Neural crest cell (in vitro differentiated cells): ENCODE results near the gene ARMH1. TPM values are rescaled to one million over a fixed set of nuclear protein-coding genes. Genes with fewer than 3 reads are reported as not detected.

Experiments used
- DNase-seq: peaks from one replicate; pipeline ENCODE4 v3.0.0; 2021; ENCODE audit warnings: low read depth, mixed read lengths, low spot score
- H3K27ac Mint-ChIP-seq: one replicate; pipeline ENCODE4 v1.8.0; 2021; ENCODE audit warnings: mild to moderate bottlenecking, mixed read lengths; ENCODE audit not compliant: unreplicated experiment
- H3K27me3 Mint-ChIP-seq: 2 replicates; pipeline ENCODE4 v1.8.0; 2021; ENCODE audit warnings: low read depth, mild to moderate bottlenecking, mixed read lengths
- H3K36me3 Mint-ChIP-seq: 2 replicates; pipeline ENCODE4 v1.8.0; 2021; ENCODE audit warnings: low read depth, mild to moderate bottlenecking, mixed read lengths
- H3K4me1 Mint-ChIP-seq: 2 replicates; pipeline ENCODE4 v1.8.0; 2021; ENCODE audit warnings: mixed read lengths
- H3K4me3 Mint-ChIP-seq: one replicate; pipeline ENCODE4 v1.8.0; 2021; ENCODE audit warnings: mild to moderate bottlenecking, mixed read lengths
- H3K9me3 Mint-ChIP-seq: 2 replicates; pipeline ENCODE4 v1.8.0; 2021; ENCODE audit warnings: mixed read lengths
- total RNA-seq: library from RNA; stranded (reverse); gene quantifications from 2 replicates; pipeline ENCODE4 v1.2.1, GENCODE V29; 2021
- TF ChIP-seq, protein P1 (sequence below): fragments of 200-600 bp; sonication (generic); conservative IDR thresholded peaks from 2 replicates; pipeline ENCODE4 v1.5.0; 2021; ENCODE audit warnings: antibody characterized with exemption, mild to moderate bottlenecking

ARMH1 gene
- total RNA-seq, 1 donor from 2014 or later, result 5.6 TPM

DNA sequence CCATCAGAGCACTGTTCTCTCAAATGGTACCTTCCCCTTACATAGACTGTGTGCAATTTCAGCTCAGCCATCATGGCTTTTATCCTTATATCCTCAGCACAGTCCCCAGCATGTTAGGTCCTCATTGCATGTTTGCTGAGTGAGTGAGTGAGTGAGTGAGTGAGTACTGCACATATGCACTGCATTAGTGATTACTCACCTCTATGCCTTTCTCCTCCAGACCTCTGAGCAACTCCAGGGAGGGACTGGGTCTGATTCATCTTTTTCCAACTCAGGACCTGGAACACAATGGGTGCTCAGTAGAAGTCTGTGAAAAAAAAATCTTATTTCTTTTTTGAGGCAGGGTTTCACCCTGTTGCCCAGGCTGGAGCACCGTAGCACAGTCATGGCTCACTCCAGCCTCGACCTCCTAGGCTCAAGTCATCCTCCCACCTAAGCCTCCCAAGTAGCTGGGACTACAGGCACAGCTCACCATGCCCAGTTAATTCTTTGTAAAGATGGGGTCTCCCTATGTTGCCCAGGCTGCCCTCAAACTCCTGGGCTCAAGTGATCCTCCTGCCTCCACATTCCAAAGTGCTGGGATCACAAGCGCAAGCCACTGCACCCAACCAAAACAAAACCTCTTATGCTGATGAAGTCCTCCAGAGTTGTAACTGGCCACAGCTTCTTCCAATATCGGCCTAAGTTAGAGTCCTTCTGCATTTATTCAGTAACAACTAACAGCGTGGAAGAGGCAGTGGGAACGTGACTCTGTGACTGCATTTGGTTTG, 32.8 kb downstream of the ARMH1 start:
- H3K27ac Mint-ChIP-seq, result no peak overlapping the region
- DNase-seq, result no peak

DNA sequence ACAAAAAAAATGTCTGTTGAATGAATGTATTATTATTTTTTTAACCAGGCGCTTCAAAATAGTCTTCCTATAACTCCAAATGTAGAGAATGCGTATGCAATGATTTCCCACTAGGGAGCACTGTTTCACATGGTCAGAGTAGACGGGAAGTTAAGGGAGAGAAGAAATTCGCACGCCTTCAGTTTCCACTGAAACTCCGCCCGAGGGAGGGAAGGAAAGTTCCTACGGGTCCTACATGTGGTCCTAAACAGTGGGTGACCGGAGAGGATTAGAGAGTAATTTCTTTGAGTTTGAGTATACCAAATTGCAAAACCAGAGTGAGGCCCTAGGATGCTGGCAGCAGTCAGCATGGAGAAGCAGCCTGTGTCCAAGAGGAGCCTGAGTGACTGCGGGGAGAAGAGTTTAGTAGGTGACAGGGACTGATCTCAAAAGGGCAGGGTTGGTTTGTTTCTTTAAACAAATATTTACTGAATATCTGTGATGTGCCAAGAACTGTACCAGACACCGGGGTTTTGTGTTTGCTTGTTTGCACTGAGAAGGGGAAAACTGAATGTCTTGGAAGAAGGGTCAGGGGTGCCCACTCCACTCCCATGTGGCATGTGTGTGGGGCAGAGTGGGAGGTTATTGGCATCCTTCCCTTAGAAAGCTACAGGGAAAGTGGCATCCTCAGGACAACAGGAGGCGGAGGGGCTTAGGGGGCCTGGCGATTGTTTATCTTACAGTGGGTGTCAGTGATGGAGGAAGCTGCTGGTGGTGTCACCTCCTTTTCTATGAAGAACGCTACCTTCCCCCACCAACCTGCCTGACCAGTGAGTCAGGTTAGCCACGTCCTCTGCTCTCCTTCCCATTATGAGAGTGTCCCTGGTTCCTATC, 33.7 kb downstream of the ARMH1 start:
- DNase-seq, result no peak
- no peak overlapping the region for H3K4me3 Mint-ChIP-seq
- peaks cover 5% of the 10 kb centered on the region for H3K36me3 Mint-ChIP-seq
- peaks cover 10% of the 10 kb centered on the region for H3K27me3 Mint-ChIP-seq
- peaks cover 6% of the 10 kb centered on the region for H3K4me1 Mint-ChIP-seq
- H3K27ac Mint-ChIP-seq, result no peak overlapping the region
- TF ChIP-seq, protein P1, sequence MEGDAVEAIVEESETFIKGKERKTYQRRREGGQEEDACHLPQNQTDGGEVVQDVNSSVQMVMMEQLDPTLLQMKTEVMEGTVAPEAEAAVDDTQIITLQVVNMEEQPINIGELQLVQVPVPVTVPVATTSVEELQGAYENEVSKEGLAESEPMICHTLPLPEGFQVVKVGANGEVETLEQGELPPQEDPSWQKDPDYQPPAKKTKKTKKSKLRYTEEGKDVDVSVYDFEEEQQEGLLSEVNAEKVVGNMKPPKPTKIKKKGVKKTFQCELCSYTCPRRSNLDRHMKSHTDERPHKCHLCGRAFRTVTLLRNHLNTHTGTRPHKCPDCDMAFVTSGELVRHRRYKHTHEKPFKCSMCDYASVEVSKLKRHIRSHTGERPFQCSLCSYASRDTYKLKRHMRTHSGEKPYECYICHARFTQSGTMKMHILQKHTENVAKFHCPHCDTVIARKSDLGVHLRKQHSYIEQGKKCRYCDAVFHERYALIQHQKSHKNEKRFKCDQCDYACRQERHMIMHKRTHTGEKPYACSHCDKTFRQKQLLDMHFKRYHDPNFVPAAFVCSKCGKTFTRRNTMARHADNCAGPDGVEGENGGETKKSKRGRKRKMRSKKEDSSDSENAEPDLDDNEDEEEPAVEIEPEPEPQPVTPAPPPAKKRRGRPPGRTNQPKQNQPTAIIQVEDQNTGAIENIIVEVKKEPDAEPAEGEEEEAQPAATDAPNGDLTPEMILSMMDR, result peak; percentile 55
- H3K9me3 Mint-ChIP-seq, result peaks cover 12% of the 10 kb centered on the region

More for the DNA sequence above, 32.8 kb downstream of the ARMH1 start:
- Mint-ChIP-seq H3K27me3 (peaks cover 10% of the 10 kb centered on the region), H3K4me1 (peaks cover 6% of the 10 kb centered on the region), H3K9me3 (peaks cover 12% of the 10 kb centered on the region), H3K4me3 (no peak overlapping the region), H3K36me3 (peaks cover 5% of the 10 kb centered on the region)
- TF ChIP-seq, protein P1, result no peak

- Mint-ChIP-seq H3K4me3 (no peak overlapping the region), H3K27ac (no peak overlapping the region), H3K4me1 (peaks cover 11% of the 10 kb centered on the region), H3K9me3 (peaks cover 8% of the 10 kb centered on the region), H3K27me3 (peaks cover 10% of the 10 kb centered on the region), H3K36me3 (peaks cover 3% of the 10 kb centered on the region)
- DNase-seq, result no peak
- TF ChIP-seq, protein P1, result no peak
These were observed 38.8 kb downstream of the ARMH1 start for GRCh38 chr1:44713321-44713781.

- H3K4me1 Mint-ChIP-seq, result peaks cover 6% of the 10 kb centered on the region
- H3K4me3 Mint-ChIP-seq, result no peak overlapping the region
- TF ChIP-seq, protein P1, result no peak
- H3K27ac Mint-ChIP-seq, result no peak overlapping the region
- no peaks in the 10 kb centered on the region for H3K36me3 Mint-ChIP-seq
- peaks cover 3% of the 10 kb centered on the region for H3K9me3 Mint-ChIP-seq
- DNase-seq, result no peak
- peaks cover 4% of the 10 kb centered on the region for H3K27me3 Mint-ChIP-seq
These were observed 40.0 kb downstream of the ARMH1 start for GRCh38 chr1:44714532-44714931.

DNA sequence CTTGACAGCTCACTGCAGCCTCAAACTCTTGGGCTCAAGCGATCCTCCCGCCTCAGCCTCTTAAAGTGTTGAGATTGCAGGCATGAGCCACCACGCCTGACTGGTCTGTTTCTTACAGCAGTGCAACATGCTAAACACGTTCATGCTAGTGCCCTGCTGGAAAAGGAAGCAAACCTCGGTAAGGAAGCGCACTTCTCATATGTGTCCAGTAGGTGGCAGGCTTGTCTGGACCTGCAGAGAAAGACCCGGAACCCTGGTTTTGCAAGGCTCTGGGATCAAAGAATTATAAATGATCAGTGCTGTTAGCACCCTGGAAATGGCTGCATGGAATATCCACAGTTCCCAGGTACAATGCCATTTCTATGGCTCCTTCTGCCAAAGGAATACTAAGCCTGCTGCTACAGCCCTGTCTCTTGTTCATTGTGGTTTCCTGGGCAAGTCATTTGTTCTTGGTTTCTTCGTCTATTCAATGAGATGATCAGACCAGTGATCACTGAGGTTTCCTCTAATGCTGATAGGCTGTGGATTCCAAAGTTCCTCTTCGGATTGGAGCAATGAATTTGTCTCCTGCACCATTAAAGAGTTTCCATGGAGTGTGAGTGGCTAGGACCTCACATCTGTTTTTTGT, 40.5 kb downstream of the ARMH1 start:
- Mint-ChIP-seq H3K36me3 (no peaks in the 10 kb centered on the region), H3K27me3 (peaks cover 4% of the 10 kb centered on the region), H3K27ac (no peak overlapping the region), H3K4me3 (no peak overlapping the region), H3K9me3 (peaks cover 3% of the 10 kb centered on the region), H3K4me1 (peaks cover 6% of the 10 kb centered on the region)
- DNase-seq, result peak; percentile 68
- TF ChIP-seq, protein P1, result peak; percentile 95
